CD4-positive, alpha-beta T cell (primary cell): ENCODE measurements around the gene ACSL3. TPM values are rescaled to one million over a fixed set of nuclear protein-coding genes. Genes with fewer than 3 reads are reported as not detected.

Experiments
- ATAC-seq: fragments of 200-7000 bp; cut with Tn5 transposase; one replicate; pipeline ENCODE4 v1.10.0; 2022; ENCODE audit warnings: mild to moderate bottlenecking; ENCODE audit not compliant: poor library complexity
- CTCF ChIA-PET: fragments of 350-600 bp; sonication (Branson Sonifier 250); formaldehyde crosslinking; loops from one replicate; lab custom pipeline; 2021; ENCODE audit warnings: antibody characterized with exemption, inconsistent platforms; lab: Charles Lee
- POLR2A ChIA-PET: fragments of 350-600 bp; sonication (Branson Sonifier 250); formaldehyde crosslinking; loops from one replicate; lab custom pipeline; 2021; ENCODE audit warnings: antibody characterized with exemption, inconsistent platforms; lab: Charles Lee
- DNase-seq, 14 experiments: peaks; one replicate each; pipeline ENCODE4 v3.0.0-alpha.2; 2013 to 2020; ENCODE audit warnings: mixed read lengths in 2 of 14
- H3K27ac ChIP-seq, 2 donors: one replicate each; pipeline versions ENCODE4 v1.5.1 to v1.7.0; 2013; ENCODE audit warnings: low read length in 2 of 2, low read depth in 1 of 2, mild to moderate bottlenecking in 1 of 2
- H3K27me3 ChIP-seq, 2 experiments: 1 replicate in 1 of 2; 2 replicates in 1 of 2; pipeline versions ENCODE4 v1.6.1 to v1.7.0; 2013; ENCODE audit warnings: low read length in 2 of 2, control low read depth in 1 of 2, mild to moderate bottlenecking in 1 of 2, moderate library complexity in 1 of 2; ENCODE audit not compliant: insufficient read depth in 2 of 2, control insufficient read depth in 1 of 2
- H3K36me3 ChIP-seq: one replicate; pipeline ENCODE4 v1.6.1; 2013; ENCODE audit warnings: low read length, control low read depth; ENCODE audit not compliant: insufficient read depth
- H3K4me1 ChIP-seq: one replicate; pipeline ENCODE4 v1.6.1; 2013; ENCODE audit warnings: low read length, control low read depth; ENCODE audit not compliant: insufficient read depth
- H3K4me3 ChIP-seq: one replicate; pipeline ENCODE4 v1.5.1; 2013; ENCODE audit warnings: mild to moderate bottlenecking, low read length, moderate library complexity
- H3K9me3 ChIP-seq, 2 experiments: 1 replicate in 1 of 2; 2 replicates in 1 of 2; pipeline versions ENCODE4 v1.6.1 to v1.7.0; 2013; ENCODE audit warnings: low read length in 2 of 2, mild to moderate bottlenecking in 2 of 2, control low read depth in 1 of 2, moderate library complexity in 1 of 2; ENCODE audit not compliant: control insufficient read depth in 1 of 2, insufficient read depth in 1 of 2
- H3K27ac Mint-ChIP-seq: one replicate; pipeline ENCODE4 v1.8.0; 2020; ENCODE audit warnings: mixed read lengths
- H3K27me3 Mint-ChIP-seq: one replicate; pipeline ENCODE4 v1.8.0; 2021; ENCODE audit warnings: mixed read lengths
- H3K36me3 Mint-ChIP-seq: one replicate; pipeline ENCODE4 v1.8.0; 2021; ENCODE audit warnings: low read depth, mixed read lengths
- H3K4me1 Mint-ChIP-seq: one replicate; pipeline ENCODE4 v1.8.0; 2021; ENCODE audit warnings: low read depth, mixed read lengths
- H3K4me3 Mint-ChIP-seq: one replicate; pipeline ENCODE4 v1.8.0; 2020; ENCODE audit warnings: mild to moderate bottlenecking, mixed read lengths
- H3K9me3 Mint-ChIP-seq: one replicate; pipeline ENCODE4 v1.8.0; 2020; ENCODE audit warnings: mixed read lengths
- intact Hi-C, 2 experiments: fragments of 100-400 bp; cut with DNase I in 1 of 2; cut with micrococcal nuclease in 1 of 2; formaldehyde crosslinking; loops; one replicate each; pipeline versions ENCODE4 v1.15.1 to v1.9.0; 2023 to 2025; cut with DNase I, micrococcal nuclease
- total RNA-seq, 174 experiments: library from RNA in 2 of 174; stranded (reverse) in 2 of 174; gene quantifications; one replicate each; pipeline ENCODE4 v1.2.3 and lab custom pipeline; 2021 to 2026
- TF ChIP-seq, protein P1 (sequence below): fragments of 200-600 bp; IDR thresholded peaks from one replicate; pipeline ENCODE4 v1.8.0; 2022; ENCODE audit warnings: antibody characterized with exemption, mild to moderate bottlenecking

ACSL3 gene
- total RNA-seq, 2 experiments from 2014 or later, result 65.5 to 66.6 TPM

DNA sequence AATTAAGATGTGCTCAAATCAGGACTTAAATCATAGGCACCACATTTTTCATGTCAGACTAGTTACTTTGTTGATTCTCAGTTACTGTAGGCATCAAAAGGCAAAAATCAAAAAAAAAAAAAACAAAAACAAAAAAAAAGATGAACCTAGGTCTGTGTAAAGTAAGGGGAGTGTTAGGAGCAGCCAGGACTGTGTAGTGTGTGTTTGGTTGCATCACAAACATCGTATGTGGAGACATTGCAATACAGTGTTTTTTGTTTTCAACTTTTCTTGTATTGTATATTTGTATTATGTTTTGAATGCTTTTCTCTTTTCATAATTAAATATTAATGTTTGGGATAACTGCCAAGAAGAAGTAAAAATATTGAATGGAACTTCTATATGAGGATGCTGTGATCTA is 82.1 kb downstream of the ACSL3 start:
- Mint-ChIP-seq H3K4me3 (no peak overlapping the region), H3K27me3 (no peaks in the 10 kb centered on the region), H3K36me3 (peaks cover 34% of the 10 kb centered on the region), H3K27ac (no peak overlapping the region), H3K4me1 (no peaks in the 10 kb centered on the region), H3K9me3 (no peaks in the 10 kb centered on the region)
- intact Hi-C loops, result no loop called here
- no peak for DNase-seq
- no peak for ATAC-seq
- CTCF ChIA-PET, result no interaction called here
- Histone ChIP-seq H3K4me1 (no peaks in the 10 kb centered on the region), H3K36me3 (no peaks in the 10 kb centered on the region), H3K27me3 (no peaks in the 10 kb centered on the region), H3K4me3 (no peak overlapping the region), H3K27ac (no peak overlapping the region), H3K9me3 (peaks cover 0 to 8% of the 10 kb centered on the region in 2 experiments)
- POLR2A ChIA-PET, result no interaction called here
- TF ChIP-seq, protein P1, sequence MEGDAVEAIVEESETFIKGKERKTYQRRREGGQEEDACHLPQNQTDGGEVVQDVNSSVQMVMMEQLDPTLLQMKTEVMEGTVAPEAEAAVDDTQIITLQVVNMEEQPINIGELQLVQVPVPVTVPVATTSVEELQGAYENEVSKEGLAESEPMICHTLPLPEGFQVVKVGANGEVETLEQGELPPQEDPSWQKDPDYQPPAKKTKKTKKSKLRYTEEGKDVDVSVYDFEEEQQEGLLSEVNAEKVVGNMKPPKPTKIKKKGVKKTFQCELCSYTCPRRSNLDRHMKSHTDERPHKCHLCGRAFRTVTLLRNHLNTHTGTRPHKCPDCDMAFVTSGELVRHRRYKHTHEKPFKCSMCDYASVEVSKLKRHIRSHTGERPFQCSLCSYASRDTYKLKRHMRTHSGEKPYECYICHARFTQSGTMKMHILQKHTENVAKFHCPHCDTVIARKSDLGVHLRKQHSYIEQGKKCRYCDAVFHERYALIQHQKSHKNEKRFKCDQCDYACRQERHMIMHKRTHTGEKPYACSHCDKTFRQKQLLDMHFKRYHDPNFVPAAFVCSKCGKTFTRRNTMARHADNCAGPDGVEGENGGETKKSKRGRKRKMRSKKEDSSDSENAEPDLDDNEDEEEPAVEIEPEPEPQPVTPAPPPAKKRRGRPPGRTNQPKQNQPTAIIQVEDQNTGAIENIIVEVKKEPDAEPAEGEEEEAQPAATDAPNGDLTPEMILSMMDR, result no peak

DNA sequence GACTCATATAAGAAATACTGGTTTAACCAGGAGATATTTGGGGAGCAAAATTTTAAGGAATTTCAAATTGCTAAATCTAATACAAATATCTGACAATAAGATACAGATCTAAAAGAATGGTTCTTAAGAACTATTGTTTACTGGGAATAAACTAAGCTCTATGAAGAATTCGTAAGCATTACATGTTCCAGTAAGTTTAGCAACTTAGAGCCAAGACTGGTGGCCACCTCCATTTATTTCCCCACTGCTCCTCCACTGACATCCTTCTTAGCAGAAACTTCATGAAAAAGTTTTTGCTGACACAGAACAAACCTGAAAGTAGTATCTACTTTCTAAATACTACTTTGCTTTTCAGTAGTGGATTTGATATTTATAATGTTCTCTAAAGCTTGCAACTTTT is 83.0 kb downstream of the ACSL3 start:
- TF ChIP-seq, protein P1, result no peak
- Mint-ChIP-seq H3K4me3 (no peak overlapping the region), H3K9me3 (no peaks in the 10 kb centered on the region), H3K27me3 (no peaks in the 10 kb centered on the region), H3K27ac (no peak overlapping the region), H3K36me3 (peaks cover 29% of the 10 kb centered on the region), H3K4me1 (no peaks in the 10 kb centered on the region)
- ChIA-PET CTCF (no interaction called here), POLR2A (no interaction called here)
- no peak for DNase-seq
- intact Hi-C loops, result no loop called here
- Histone ChIP-seq H3K4me1 (no peaks in the 10 kb centered on the region), H3K9me3 (peaks cover 0 to under 1% of the 10 kb centered on the region in 2 experiments), H3K27me3 (no peaks in the 10 kb centered on the region), H3K36me3 (no peaks in the 10 kb centered on the region), H3K4me3 (no peak overlapping the region), H3K27ac (no peak overlapping the region)
- no peak for ATAC-seq

GRCh38 chr2:222944552-222944951 is 83.7 kb downstream of the ACSL3 start:
- ChIA-PET CTCF (no interaction called here), POLR2A (no interaction called here)
- H3K27me3 ChIP-seq, result no peaks in the 10 kb centered on the region
- Mint-ChIP-seq H3K27me3 (peaks cover under 1% of the 10 kb centered on the region), H3K4me1 (no peaks in the 10 kb centered on the region), H3K36me3 (peaks cover 23% of the 10 kb centered on the region), H3K9me3 (no peaks in the 10 kb centered on the region), H3K4me3 (no peak overlapping the region), H3K27ac (no peak overlapping the region)
- ATAC-seq (no peak), DNase-seq (no peak)
- no peaks in the 10 kb centered on the region for H3K9me3 ChIP-seq
- H3K36me3 ChIP-seq, result no peaks in the 10 kb centered on the region
- TF ChIP-seq, protein P1, result no peak
- intact Hi-C loops, result no loop called here
- H3K4me3 ChIP-seq, result no peak overlapping the region
- H3K27ac ChIP-seq, result no peak overlapping the region
- H3K4me1 ChIP-seq, result no peaks in the 10 kb centered on the region
